HEK293T (cell line): ENCODE data around the gene DUSP9.
A peak's percentile ranks its signal among the peaks of the same experiment; 100 is the strongest.

Source experiments
- CTCF ChIA-PET: fragments of 350-600 bp; formaldehyde crosslinking; extraction: SDS; loops from one replicate; lab custom pipeline; 2021; ENCODE audit warnings: antibody characterized with exemption, inconsistent platforms; lab: Yijun Ruan, JAX
- POLR2A ChIA-PET: fragments of 350-600 bp; formaldehyde crosslinking; extraction: SDS; loops from one replicate; lab custom pipeline; 2020; ENCODE audit warnings: antibody characterized with exemption, inconsistent platforms; lab: Yijun Ruan, JAX
- DNase-seq: peaks from one replicate; pipeline ENCODE4 v3.0.0; 2012; ENCODE audit warnings: mixed read lengths; ENCODE audit errors: extremely low spot score
- ARNT ChIP-seq: fragments of 450-650 bp; IDR thresholded peaks from 2 replicates; pipeline ENCODE4 v1.6.1; 2017; ENCODE audit warnings: mild to moderate bottlenecking
- BHLHE40 ChIP-seq: fragments of 450-650 bp; IDR thresholded peaks from 2 replicates; pipeline ENCODE4 v1.6.1; 2016; ENCODE audit warnings: mild to moderate bottlenecking, moderate library complexity, borderline replicate concordance
- CTBP1 ChIP-seq: fragments of 450-650 bp; IDR thresholded peaks from 2 replicates; pipeline ENCODE4 v1.6.1; 2016; ENCODE audit warnings: borderline replicate concordance
- ELF4 ChIP-seq: fragments of 450-650 bp; IDR thresholded peaks from 2 replicates; pipeline ENCODE4 v1.6.1; 2017; ENCODE audit warnings: antibody characterized with exemption
- FOXA1 ChIP-seq: fragments of 450-650 bp; IDR thresholded peaks from 2 replicates; pipeline ENCODE4 v1.6.1; 2016; ENCODE audit warnings: mild to moderate bottlenecking
- FOXK2 ChIP-seq: fragments of 450-650 bp; IDR thresholded peaks from 2 replicates; pipeline ENCODE4 v1.6.1; 2016; ENCODE audit warnings: mild to moderate bottlenecking
- FOXM1 ChIP-seq: fragments of 450-650 bp; IDR thresholded peaks from 2 replicates; pipeline ENCODE4 v1.6.1; 2017; ENCODE audit warnings: mild to moderate bottlenecking, borderline replicate concordance
- HDGF ChIP-seq: fragments of 450-650 bp; IDR thresholded peaks from 2 replicates; pipeline ENCODE4 v1.6.1; 2017; ENCODE audit warnings: antibody characterized with exemption, borderline replicate concordance
- L3MBTL2 ChIP-seq: fragments of 450-650 bp; conservative IDR thresholded peaks from 2 replicates; pipeline ENCODE4 v1.6.1; 2016; ENCODE audit warnings: mild to moderate bottlenecking
- LEF1 ChIP-seq: fragments of 450-650 bp; IDR thresholded peaks from 2 replicates; pipeline ENCODE4 v1.6.1; 2017; ENCODE audit warnings: mild to moderate bottlenecking, borderline replicate concordance
- NFRKB ChIP-seq: fragments of 450-650 bp; IDR thresholded peaks from 2 replicates; pipeline ENCODE4 v1.6.1; 2016; ENCODE audit warnings: mild to moderate bottlenecking, moderate library complexity
- SP1 ChIP-seq: fragments of 450-650 bp; IDR thresholded peaks from 2 replicates; pipeline ENCODE4 v1.6.1; 2017
- SUZ12 ChIP-seq: fragments of 450-650 bp; IDR thresholded peaks from 2 replicates; pipeline ENCODE4 v1.6.1; 2016; ENCODE audit warnings: mild to moderate bottlenecking
- TARDBP ChIP-seq: fragments of 450-650 bp; IDR thresholded peaks from 2 replicates; pipeline ENCODE4 v1.6.1; 2016
- ZNF384 ChIP-seq: fragments of 450-650 bp; IDR thresholded peaks from 2 replicates; pipeline ENCODE4 v1.6.1; 2016
- TF ChIP-seq, protein P1 (sequence below): fragments of 450-650 bp; IDR thresholded peaks from 2 replicates; pipeline ENCODE4 v1.6.1; 2016

Gene DUSP9

DNA sequence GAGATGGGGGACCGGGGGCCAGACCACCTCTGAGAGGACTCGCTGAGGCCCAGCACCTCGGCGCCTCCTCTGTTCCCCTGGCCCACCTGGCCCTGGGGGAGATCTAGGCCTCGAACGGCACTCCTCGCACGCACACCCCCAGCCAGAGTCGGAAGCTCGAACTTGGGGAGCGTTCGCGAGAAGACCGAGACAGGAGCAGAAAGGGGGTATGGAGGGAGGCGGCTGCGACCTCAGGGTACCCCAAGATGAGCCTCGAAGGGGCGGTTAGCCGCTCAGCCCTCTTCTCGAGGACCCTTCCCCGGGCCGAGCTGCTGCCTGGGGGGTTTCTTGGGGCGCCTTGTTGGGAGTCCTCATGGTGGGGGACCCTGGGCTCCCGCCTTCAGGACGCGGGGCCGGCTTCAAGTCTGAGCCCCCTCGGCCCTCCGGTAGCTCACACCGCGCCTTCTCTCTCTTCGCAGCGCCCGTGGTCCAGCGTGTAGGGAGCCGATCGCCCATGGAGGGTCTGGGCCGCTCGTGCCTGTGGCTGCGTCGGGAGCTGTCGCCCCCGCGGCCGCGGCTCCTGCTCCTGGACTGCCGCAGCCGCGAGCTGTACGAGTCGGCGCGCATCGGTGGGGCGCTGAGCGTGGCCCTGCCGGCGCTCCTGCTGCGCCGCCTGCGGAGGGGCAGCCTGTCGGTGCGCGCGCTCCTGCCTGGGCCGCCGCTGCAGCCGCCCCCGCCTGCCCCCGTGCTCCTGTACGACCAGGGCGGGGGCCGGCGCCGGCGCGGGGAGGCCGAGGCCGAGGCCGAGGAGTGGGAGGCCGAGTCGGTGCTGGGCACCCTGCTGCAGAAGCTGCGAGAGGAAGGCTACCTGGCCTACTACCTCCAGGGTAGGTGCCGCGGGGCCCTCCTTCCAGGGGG, 706 bp downstream of the DUSP9 start:
- POLR2A ChIA-PET = no interaction called here
- CTCF ChIA-PET = interaction anchor here (0.6 to 1.6 kb wide), 5 partner anchors 12 to 93 kb away, joined by 3 to 4 read pairs (median 3); no protein-coding TSS in a partner anchor
- no peak for TF ChIP-seq L3MBTL2
- no peak for TF ChIP-seq TARDBP
- no peak for DNase-seq

DNA sequence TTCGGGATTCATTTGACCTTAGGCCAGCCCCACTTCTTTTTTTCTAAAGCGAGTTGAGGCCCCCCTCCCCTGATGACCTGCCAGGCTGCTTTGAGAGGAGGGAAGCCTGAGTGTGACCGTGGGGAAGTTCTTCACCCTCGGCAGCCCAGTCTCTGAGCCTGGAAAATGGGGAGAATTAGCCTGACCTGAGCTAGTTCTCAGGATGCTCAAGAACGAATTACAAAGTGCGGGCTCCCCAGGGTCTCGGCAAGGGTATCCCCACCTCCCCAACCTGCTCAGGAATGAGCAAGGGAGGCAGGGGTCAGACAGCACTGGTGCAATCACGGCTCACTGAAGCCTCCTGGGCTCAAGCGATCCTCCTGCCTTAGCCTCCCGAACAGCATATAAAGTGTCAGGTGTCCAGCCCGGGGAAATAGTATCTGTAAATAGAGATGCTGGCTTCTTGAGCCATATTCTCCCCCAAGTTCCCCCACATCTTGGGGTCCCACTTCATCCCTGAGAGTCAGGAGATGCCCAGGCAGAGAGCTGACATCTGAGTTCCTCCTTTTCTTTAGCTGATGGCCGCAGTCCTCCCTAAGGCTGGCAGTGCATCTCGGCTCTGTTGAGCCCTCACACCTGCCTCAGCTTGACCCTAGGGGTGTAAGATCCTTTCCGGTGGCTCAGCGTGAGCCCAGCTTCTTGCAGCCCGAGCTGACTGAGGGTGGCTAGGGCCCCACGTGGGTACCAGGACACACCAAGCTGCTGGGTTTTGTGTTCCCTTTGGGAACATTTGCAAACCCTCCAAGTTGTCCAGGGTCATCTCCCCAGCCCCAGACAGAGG, 1.6 kb downstream of the DUSP9 start:
- CTCF ChIA-PET = interaction anchor here (1.2 to 1.6 kb wide), 2 partner anchors 13 to 92 kb away, joined by 3 to 4 read pairs; no protein-coding TSS in a partner anchor
- DNase-seq = no peak
- POLR2A ChIA-PET = no interaction called here
- TF ChIP-seq TARDBP = no peak
- no peak for TF ChIP-seq CTBP1
- TF ChIP-seq SUZ12 = no peak
- TF ChIP-seq HDGF = no peak
- TF ChIP-seq, protein P1, sequence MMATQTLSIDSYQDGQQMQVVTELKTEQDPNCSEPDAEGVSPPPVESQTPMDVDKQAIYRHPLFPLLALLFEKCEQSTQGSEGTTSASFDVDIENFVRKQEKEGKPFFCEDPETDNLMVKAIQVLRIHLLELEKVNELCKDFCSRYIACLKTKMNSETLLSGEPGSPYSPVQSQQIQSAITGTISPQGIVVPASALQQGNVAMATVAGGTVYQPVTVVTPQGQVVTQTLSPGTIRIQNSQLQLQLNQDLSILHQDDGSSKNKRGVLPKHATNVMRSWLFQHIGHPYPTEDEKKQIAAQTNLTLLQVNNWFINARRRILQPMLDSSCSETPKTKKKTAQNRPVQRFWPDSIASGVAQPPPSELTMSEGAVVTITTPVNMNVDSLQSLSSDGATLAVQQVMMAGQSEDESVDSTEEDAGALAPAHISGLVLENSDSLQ = no peak
- no peak for TF ChIP-seq FOXM1
- no peak for TF ChIP-seq L3MBTL2
- no peak for TF ChIP-seq ZNF384
- TF ChIP-seq FOXK2 = no peak
- TF ChIP-seq ARNT = no peak
- TF ChIP-seq BHLHE40 = no peak

DNA sequence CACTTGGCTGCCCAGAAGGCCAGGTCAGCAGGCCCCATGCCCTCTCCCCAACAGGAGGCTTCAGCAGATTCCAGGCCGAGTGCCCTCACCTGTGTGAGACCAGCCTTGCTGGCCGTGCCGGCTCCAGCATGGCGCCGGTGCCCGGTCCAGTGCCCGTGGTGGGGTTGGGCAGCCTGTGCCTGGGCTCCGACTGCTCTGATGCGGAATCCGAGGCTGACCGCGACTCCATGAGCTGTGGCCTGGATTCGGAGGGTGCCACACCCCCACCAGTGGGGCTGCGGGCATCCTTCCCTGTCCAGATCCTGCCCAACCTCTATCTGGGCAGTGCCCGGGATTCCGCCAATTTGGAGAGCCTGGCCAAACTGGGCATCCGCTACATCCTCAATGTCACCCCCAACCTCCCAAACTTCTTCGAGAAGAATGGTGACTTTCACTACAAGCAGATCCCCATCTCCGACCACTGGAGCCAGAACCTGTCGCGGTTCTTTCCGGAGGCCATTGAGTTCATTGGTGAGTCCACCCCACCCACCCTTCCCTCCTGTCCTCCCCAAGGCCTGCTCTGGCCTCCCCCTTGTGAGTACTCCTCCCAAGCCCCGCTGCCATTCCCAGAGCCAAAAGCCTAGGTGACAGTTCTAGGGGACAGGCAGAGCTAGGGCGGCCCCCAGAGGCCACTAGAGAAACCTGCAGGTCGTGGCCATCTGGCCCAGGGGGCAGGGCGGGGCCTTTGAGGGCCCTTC, 2.3 kb downstream of the DUSP9 start:
- ChIA-PET CTCF (interaction anchor here (0.6 to 1.6 kb wide), 4 partner anchors 14 to 93 kb away, joined by 3 to 4 read pairs (median 4); no protein-coding TSS in a partner anchor), POLR2A (no interaction called here)
- peak; percentile 74 for DNase-seq

DNA sequence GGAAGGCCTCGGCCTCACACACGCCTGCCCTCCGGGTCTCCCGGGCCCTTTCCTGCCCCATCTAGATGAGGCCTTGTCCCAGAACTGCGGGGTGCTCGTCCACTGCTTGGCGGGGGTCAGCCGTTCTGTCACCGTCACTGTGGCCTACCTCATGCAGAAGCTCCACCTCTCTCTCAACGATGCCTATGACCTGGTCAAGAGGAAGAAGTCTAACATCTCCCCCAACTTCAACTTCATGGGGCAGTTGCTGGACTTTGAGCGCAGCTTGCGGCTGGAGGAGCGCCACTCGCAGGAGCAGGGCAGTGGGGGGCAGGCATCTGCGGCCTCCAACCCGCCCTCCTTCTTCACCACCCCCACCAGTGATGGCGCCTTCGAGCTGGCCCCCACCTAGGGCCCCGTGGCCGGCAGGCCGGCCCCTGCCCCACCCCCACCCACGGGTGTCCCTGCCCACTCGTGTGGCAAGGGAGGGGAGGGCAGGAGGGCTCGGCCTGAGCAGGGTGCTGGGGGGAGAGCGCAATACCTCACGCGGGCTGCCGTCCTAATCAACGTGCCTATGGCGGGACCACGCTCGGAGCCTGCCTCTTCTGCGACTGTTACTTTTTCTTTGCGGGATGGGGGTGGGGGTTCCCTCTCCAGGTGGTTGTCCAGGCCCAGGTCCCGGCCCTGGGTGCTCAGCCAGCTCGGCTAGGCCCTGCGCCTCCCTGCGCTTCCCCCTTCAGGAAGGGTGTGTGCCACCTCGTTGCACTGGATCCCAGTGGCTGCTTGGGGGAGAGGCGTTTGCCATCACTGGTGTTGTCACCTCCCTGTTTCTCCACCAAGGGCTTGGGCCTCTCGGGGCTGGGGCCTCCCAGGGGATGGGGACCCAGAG, 3.1 kb downstream of the DUSP9 start:
- POLR2A ChIA-PET = no interaction called here

More for the DNA sequence above, 2.3 kb downstream of the DUSP9 start:
- TF ChIP-seq ZNF384 (no peak), FOXK2 (no peak), ELF4 (no peak), ARNT (no peak), FOXM1 (no peak), LEF1 (no peak), NFRKB (no peak), FOXA1 (no peak), L3MBTL2 (no peak), TARDBP (no peak), CTBP1 (no peak), SP1 (no peak)
- TF ChIP-seq, protein P1 = no peak

More for the DNA sequence above, 3.1 kb downstream of the DUSP9 start:
- CTCF ChIA-PET = interaction anchor here (0.6 to 1.1 kb wide), 5 partner anchors 17 to 101 kb away, joined by 3 to 4 read pairs (median 3); no protein-coding TSS in a partner anchor
- DNase-seq = no peak
- TF ChIP-seq ELF4 (no peak), FOXM1 (no peak), SP1 (no peak), SUZ12 (no peak), FOXK2 (no peak), ZNF384 (no peak), HDGF (no peak), LEF1 (no peak), NFRKB (no peak)
- TF ChIP-seq, protein P1 = no peak
